HepG2 (cell line): ENCODE results near the gene SUPT6H. TPM values are rescaled to one million over a fixed set of nuclear protein-coding genes. Genes with fewer than 3 reads are reported as not detected.
A peak's percentile ranks its signal among the peaks of the same experiment; 100 is the strongest.

Experiments used
- ATM ChIP-seq: fragments of 450-650 bp; IDR thresholded peaks from 2 replicates; pipeline ENCODE4 v1.7.1; 2017; ENCODE audit warnings: mild to moderate bottlenecking, borderline replicate concordance
- HMGA1 ChIP-seq: sonication (generic); formaldehyde crosslinking; conservative IDR thresholded peaks from 2 replicates; pipeline ENCODE4 v1.4.0; 2020; ENCODE audit warnings: missing genetic modification reagents
- KMT2B ChIP-seq: IDR thresholded peaks from 2 replicates; pipeline ENCODE4 v1.6.1; 2016; ENCODE audit warnings: missing genetic modification reagents, missing compliant biosample characterization
- MAZ ChIP-seq, 2 experiments: sonication (generic) in 1 of 2; formaldehyde crosslinking in 1 of 2; IDR thresholded peaks; 2 replicates each; pipeline versions ENCODE4 v1.5.0 to v1.6.1; 2012 to 2020; ENCODE audit warnings: low read depth in 2 of 2, mild to moderate bottlenecking in 2 of 2, borderline replicate concordance in 1 of 2, improper control_type of control experiment in 1 of 2, low read length in 1 of 2, missing genetic modification reagents in 1 of 2, moderate library complexity in 1 of 2
- NCOR1 ChIP-seq: fragments of 200-600 bp; sonication (generic); IDR thresholded peaks from 2 replicates; pipeline ENCODE4 v1.7.0; 2017; ENCODE audit warnings: antibody characterized with exemption, low read length, borderline replicate concordance
- PAF1 ChIP-seq: IDR thresholded peaks from 2 replicates; pipeline ENCODE4 v1.6.1; 2016; ENCODE audit warnings: missing genetic modification reagents, missing compliant biosample characterization
- SIN3A ChIP-seq: IDR thresholded peaks from 2 replicates; pipeline ENCODE4 v1.6.1; 2011; ENCODE audit warnings: low read depth, mild to moderate bottlenecking, control low read depth, low read length, borderline replicate concordance
- SIX1 ChIP-seq: sonication (generic); formaldehyde crosslinking; IDR thresholded peaks from 2 replicates; pipeline ENCODE4 v1.4.0; 2020; ENCODE audit warnings: missing genetic modification reagents, borderline replicate concordance
- ZFP82 ChIP-seq: sonication (generic); formaldehyde crosslinking; IDR thresholded peaks from 2 replicates; pipeline ENCODE4 v1.5.1; 2020; ENCODE audit warnings: mild to moderate bottlenecking, missing genetic modification reagents, borderline replicate concordance
- ZNF10 ChIP-seq: sonication (generic); formaldehyde crosslinking; IDR thresholded peaks from 2 replicates; pipeline ENCODE4 v1.4.0; 2020; ENCODE audit warnings: mild to moderate bottlenecking, low read depth, missing genetic modification reagents, borderline replicate concordance
- ZNF564 ChIP-seq: sonication (generic); formaldehyde crosslinking; IDR thresholded peaks from 2 replicates; pipeline ENCODE4 v1.8.1; 2023; ENCODE audit warnings: mild to moderate bottlenecking, missing genetic modification reagents
- ZNF749 ChIP-seq: sonication (generic); formaldehyde crosslinking; IDR thresholded peaks from 2 replicates; pipeline ENCODE4 v1.8.0; 2022; ENCODE audit warnings: mild to moderate bottlenecking, missing genetic modification reagents, moderate library complexity, borderline replicate concordance
- polyA plus RNA-seq, 8 experiments: library from polyadenylated mRNA; depleted of rRNA in 3 of 8; stranded (reverse) in 7 of 8; unstranded in 1 of 8; fragments of >200 nt; fragmentation: Illumina TruSeq in 4 of 8; extraction: Trizol in 4 of 8; gene quantifications; 2 replicates each; pipeline versions ENCODE4 v1.2.1 to v1.2.3, GENCODE V29; 2011 to 2016; ENCODE audit warnings: low read depth in 4 of 8, missing spikeins in 1 of 8, mixed read lengths in 1 of 8; ENCODE audit not compliant: insufficient read depth in 1 of 8
- total RNA-seq, 5 experiments: library from RNA; depleted of rRNA; stranded (reverse); fragments of >200 nt; fragmentation: Illumina TruSeq; extraction: Trizol; gene quantifications; 2 replicates each; pipeline ENCODE4 v1.2.3, GENCODE V29; 2016; ENCODE audit warnings: low read depth in 1 of 5
- TF ChIP-seq, protein P1 (sequence below): sonication (generic); formaldehyde crosslinking; IDR thresholded peaks from 2 replicates; pipeline ENCODE4 v1.5.1; 2020; ENCODE audit warnings: mild to moderate bottlenecking, missing genetic modification reagents, borderline replicate concordance
- TF ChIP-seq, protein P2 (sequence below): sonication (generic); formaldehyde crosslinking; IDR thresholded peaks from 2 replicates; pipeline ENCODE4 v1.4.0; 2020; ENCODE audit warnings: missing genetic modification reagents
- TF ChIP-seq, protein P3 (sequence below): sonication (generic); formaldehyde crosslinking; IDR thresholded peaks from 2 replicates; pipeline ENCODE4 v1.4.0; 2020; ENCODE audit warnings: missing genetic modification reagents
- TF ChIP-seq, protein P4 (sequence below): sonication (generic); formaldehyde crosslinking; IDR thresholded peaks from 2 replicates; pipeline ENCODE4 v1.5.1; 2020; ENCODE audit warnings: missing genetic modification reagents, mild to moderate bottlenecking, borderline replicate concordance

The SUPT6H gene
- total and polyA plus RNA-seq, 2 of the 13 experiments (the other 11 are each of a cell fraction or from before 2014, with no cell fraction given): 32.7 to 39.9 TPM

DNA sequence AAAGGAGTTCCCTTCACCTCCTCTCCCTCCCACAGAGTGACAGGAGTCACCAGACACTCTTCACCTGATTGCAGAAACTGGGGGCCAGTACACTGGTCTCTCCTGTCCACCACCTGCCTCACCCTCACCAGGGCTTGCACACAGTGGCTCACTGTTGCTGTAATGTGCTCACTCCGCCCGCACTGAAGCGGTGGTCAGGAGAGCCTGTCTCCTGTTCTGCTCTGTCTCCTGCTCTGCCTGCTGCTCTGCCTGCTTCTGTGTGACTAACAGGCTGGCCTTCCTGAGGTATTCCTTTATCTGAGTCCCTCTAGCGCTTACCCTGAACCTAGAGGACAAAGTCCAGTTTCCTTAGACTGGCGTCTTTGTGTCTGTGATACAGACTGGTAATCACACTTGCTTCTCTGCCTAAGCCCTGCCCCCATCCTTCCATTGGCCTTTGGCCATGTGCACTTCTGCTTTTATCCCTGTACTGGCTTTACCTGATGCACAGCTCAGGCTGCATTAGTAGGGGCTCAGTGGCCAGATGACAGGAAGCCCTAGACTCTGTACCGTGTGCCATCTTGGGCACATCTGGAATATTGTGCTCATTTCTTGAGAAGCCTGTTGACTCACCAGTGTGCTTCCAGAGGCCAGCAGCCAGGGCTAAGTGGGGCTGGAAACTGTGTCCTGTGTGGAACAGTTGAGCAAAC lies 36.4 kb downstream of the SUPT6H start (continued):
- TF ChIP-seq, protein P1, sequence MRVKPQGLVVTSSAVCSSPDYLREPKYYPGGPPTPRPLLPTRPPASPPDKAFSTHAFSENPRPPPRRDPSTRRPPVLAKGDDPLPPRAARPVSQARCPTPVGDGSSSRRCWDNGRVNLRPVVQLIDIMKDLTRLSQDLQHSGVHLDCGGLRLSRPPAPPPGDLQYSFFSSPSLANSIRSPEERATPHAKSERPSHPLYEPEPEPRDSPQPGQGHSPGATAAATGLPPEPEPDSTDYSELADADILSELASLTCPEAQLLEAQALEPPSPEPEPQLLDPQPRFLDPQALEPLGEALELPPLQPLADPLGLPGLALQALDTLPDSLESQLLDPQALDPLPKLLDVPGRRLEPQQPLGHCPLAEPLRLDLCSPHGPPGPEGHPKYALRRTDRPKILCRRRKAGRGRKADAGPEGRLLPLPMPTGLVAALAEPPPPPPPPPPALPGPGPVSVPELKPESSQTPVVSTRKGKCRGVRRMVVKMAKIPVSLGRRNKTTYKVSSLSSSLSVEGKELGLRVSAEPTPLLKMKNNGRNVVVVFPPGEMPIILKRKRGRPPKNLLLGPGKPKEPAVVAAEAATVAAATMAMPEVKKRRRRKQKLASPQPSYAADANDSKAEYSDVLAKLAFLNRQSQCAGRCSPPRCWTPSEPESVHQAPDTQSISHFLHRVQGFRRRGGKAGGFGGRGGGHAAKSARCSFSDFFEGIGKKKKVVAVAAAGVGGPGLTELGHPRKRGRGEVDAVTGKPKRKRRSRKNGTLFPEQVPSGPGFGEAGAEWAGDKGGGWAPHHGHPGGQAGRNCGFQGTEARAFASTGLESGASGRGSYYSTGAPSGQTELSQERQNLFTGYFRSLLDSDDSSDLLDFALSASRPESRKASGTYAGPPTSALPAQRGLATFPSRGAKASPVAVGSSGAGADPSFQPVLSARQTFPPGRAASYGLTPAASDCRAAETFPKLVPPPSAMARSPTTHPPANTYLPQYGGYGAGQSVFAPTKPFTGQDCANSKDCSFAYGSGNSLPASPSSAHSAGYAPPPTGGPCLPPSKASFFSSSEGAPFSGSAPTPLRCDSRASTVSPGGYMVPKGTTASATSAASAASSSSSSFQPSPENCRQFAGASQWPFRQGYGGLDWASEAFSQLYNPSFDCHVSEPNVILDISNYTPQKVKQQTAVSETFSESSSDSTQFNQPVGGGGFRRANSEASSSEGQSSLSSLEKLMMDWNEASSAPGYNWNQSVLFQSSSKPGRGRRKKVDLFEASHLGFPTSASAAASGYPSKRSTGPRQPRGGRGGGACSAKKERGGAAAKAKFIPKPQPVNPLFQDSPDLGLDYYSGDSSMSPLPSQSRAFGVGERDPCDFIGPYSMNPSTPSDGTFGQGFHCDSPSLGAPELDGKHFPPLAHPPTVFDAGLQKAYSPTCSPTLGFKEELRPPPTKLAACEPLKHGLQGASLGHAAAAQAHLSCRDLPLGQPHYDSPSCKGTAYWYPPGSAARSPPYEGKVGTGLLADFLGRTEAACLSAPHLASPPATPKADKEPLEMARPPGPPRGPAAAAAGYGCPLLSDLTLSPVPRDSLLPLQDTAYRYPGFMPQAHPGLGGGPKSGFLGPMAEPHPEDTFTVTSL (CRISPR knock-in tag): peak; percentile 47; the same call in 1 of the 2 replicates
- no peak for TF ChIP-seq SIX1 (CRISPR knock-in tag)
- no peak for TF ChIP-seq HMGA1 (CRISPR knock-in tag)
- TF ChIP-seq, protein P2, sequence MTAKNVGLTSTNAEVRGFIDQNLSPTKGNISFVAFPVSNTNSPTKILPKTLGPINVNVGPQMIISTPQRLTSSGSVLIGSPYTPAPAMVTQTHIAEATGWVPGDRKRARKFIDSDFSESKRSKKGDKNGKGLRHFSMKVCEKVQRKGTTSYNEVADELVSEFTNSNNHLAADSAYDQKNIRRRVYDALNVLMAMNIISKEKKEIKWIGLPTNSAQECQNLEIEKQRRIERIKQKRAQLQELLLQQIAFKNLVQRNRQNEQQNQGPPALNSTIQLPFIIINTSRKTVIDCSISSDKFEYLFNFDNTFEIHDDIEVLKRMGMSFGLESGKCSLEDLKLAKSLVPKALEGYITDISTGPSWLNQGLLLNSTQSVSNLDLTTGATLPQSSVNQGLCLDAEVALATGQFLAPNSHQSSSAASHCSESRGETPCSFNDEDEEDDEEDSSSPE (CRISPR knock-in tag): peak; percentile 34; the same call in 1 of the 2 replicates
- TF ChIP-seq SIN3A: peak; percentile 78; the same call in 1 of the 2 replicates
- TF ChIP-seq, protein P3, sequence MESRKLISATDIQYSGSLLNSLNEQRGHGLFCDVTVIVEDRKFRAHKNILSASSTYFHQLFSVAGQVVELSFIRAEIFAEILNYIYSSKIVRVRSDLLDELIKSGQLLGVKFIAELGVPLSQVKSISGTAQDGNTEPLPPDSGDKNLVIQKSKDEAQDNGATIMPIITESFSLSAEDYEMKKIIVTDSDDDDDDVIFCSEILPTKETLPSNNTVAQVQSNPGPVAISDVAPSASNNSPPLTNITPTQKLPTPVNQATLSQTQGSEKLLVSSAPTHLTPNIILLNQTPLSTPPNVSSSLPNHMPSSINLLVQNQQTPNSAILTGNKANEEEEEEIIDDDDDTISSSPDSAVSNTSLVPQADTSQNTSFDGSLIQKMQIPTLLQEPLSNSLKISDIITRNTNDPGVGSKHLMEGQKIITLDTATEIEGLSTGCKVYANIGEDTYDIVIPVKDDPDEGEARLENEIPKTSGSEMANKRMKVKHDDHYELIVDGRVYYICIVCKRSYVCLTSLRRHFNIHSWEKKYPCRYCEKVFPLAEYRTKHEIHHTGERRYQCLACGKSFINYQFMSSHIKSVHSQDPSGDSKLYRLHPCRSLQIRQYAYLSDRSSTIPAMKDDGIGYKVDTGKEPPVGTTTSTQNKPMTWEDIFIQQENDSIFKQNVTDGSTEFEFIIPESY (CRISPR knock-in tag): peak; percentile 45; the same call in 1 of the 2 replicates
- no peak for TF ChIP-seq ZNF10 (CRISPR knock-in tag)
- no peak for TF ChIP-seq ZFP82 (CRISPR knock-in tag)
- TF ChIP-seq ZNF749: no peak; the same call in 1 of the 2 replicates
- TF ChIP-seq ATM: no peak
- TF ChIP-seq ZNF564: peak; percentile 37; the same call in 1 of the 2 replicates
- TF ChIP-seq MAZ (IDR thresholded peaks at IDR 0.05; ENCODE audit: borderline replicate concordance, low read depth, low read length): 0 out of 2 replicates have a peak, but pooled peaks have one; percentile 9
- peak; percentile 37 for TF ChIP-seq MAZ (CRISPR knock-in tag; IDR thresholded peaks at IDR 0.05; ENCODE audit: low read depth)
- TF ChIP-seq PAF1 (CRISPR knock-in tag): no peak
- peak; percentile 97 for TF ChIP-seq NCOR1
- TF ChIP-seq, protein P4, sequence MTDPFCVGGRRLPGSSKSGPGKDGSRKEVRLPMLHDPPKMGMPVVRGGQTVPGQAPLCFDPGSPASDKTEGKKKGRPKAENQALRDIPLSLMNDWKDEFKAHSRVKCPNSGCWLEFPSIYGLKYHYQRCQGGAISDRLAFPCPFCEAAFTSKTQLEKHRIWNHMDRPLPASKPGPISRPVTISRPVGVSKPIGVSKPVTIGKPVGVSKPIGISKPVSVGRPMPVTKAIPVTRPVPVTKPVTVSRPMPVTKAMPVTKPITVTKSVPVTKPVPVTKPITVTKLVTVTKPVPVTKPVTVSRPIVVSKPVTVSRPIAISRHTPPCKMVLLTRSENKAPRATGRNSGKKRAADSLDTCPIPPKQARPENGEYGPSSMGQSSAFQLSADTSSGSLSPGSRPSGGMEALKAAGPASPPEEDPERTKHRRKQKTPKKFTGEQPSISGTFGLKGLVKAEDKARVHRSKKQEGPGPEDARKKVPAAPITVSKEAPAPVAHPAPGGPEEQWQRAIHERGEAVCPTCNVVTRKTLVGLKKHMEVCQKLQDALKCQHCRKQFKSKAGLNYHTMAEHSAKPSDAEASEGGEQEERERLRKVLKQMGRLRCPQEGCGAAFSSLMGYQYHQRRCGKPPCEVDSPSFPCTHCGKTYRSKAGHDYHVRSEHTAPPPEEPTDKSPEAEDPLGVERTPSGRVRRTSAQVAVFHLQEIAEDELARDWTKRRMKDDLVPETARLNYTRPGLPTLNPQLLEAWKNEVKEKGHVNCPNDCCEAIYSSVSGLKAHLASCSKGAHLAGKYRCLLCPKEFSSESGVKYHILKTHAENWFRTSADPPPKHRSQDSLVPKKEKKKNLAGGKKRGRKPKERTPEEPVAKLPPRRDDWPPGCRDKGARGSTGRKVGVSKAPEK (CRISPR knock-in tag): no peak
- TF ChIP-seq KMT2B (CRISPR knock-in tag): peak; percentile 53
